ENCODE data around the gene FOXO6. TPM values are rescaled to one million over a fixed set of nuclear protein-coding genes. Genes with fewer than 3 reads are reported as not detected.

FOXO6 gene
- total RNA-seq, 4 donors from 2014 or later, result 0.44 to 4.4 (median 1.7) TPM

- Histone ChIP-seq H3K4me1 (no peaks in the 10 kb centered on the region), H3K27ac (no peak overlapping the region), H3K36me3 (no peaks in the 10 kb centered on the region), H3K9me3 (peaks cover 0 to 19% (median 3%) of the 10 kb centered on the region in 4 donors), H3K27me3 (peaks cover 0 to 3% of the 10 kb centered on the region in 2 donors), H3K4me3 (no peak overlapping the region)
- no peak for TF ChIP-seq CTCF (IDR thresholded peaks at IDR 0.05)
- TF ChIP-seq POLR2A (IDR thresholded peaks at IDR 0.05), result no peak
- no peak for TF ChIP-seq EP300 (IDR thresholded peaks at IDR 0.05)
- DNase-seq (ENCODE audit: low spot score in 2 of 2), result no peak
- WGBS, 2 donors, result 74 to 77% methylated on average over 5 of the region's 5 CpGs
Observed at GRCh38 chr1:41342774-41343355, 18.4 kb upstream of the FOXO6 start.

DNA sequence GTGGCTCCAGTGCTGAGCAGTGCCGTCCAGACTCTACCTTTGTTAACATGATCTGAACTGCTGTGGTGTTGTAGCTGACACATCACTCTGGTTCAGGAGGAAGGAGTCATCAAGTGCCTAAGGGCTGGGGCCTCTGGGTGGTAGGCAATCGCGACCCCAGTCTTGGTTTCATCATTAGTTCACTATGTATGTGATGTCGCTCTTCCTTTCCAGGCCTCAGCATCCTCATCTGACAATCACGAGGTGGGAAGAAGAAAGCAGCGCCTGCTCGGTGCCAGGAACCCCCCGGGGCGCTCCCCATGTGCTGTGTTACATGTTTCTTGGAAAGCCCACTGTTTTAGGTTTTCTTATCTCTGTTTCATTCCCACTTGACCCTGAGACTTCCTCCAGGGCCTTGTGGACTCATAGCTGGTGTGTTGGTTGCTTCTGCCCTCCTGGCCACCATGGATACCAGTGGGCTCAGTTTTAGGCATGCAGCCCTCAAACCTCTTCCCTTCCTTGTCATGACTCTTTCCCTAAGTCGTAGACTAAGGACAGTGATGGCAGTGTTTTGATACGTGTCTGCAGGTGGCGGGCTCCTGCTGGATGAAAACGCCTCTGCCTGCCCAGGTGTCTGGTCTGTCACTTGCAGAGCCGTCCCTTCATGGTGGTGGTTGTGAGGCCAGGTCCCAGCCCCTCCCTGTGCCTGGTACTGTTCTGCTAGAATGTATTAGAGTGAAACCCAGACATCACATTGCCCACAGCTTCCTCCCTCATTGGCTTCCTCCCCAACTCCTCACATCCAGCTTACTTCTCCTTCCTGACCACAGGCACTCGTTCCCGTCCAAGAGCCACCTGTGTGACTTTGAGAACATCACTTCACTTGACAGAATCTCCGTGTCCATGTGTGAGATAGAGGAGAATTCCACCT, 17.2 kb upstream of the FOXO6 start:
- TF ChIP-seq EP300 (IDR thresholded peaks at IDR 0.05) (no peak), CTCF (IDR thresholded peaks at IDR 0.05) (no peak), POLR2A (IDR thresholded peaks at IDR 0.05) (no peak)
- WGBS, 2 donors, result 81 to 87% methylated on average over 17 of the region's 17 CpGs
- DNase-seq (ENCODE audit: low spot score in 2 of 2), result no peak
- Histone ChIP-seq H3K36me3 (no peaks in the 10 kb centered on the region), H3K4me3 (no peak overlapping the region), H3K4me1 (no peaks in the 10 kb centered on the region), H3K9me3 (peaks cover 0 to 10% (median 3%) of the 10 kb centered on the region in 4 donors), H3K27ac (no peak overlapping the region), H3K27me3 (peaks cover 0 to 3% of the 10 kb centered on the region in 2 donors)

GRCh38 chr1:41344708-41345159, 16.5 kb upstream of the FOXO6 start:
- no peak overlapping the region for H3K4me3 ChIP-seq
- DNase-seq (ENCODE audit: low spot score in 2 of 2), result no peak
- TF ChIP-seq CTCF (IDR thresholded peaks at IDR 0.05), result no peak
- no peak for TF ChIP-seq POLR2A (IDR thresholded peaks at IDR 0.05)
- no peak for TF ChIP-seq EP300 (IDR thresholded peaks at IDR 0.05)

DNA sequence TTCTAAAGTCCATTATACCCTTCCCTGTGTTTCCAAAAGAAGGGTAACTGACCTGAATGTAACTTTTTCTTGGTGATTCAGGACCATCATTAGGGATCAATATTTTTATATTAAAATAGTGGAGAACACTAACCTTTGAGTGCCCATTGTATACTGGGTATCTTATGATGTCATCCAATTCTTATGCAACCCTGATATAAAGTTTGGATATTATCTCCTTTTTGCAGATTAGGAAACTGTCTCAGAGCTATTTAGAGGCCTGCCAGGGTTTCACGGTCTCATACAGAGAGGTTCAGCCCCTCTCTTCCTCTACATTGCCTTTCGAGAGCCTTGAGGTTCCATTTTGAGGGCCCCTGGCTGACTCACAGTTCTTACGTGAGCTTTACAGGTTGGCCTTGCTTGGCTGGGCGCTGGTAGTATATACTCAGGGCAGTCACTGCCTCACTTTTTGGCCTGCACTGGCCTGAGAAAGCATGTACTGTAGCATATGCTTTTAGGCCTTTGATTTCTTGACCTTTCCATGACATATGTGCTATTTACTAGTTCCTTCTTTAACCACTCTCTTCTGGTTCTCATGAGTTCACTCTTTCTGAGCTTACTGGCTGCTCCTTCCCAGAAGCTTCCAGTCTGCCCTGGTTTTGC, 15.7 kb upstream of the FOXO6 start:
- no peaks in the 10 kb centered on the region for H3K4me1 ChIP-seq
- no peaks in the 10 kb centered on the region for H3K36me3 ChIP-seq
- H3K4me3 ChIP-seq, result no peak overlapping the region
- TF ChIP-seq CTCF (IDR thresholded peaks at IDR 0.05), result no peak
- no peak for TF ChIP-seq EP300 (IDR thresholded peaks at IDR 0.05)
- H3K27ac ChIP-seq, result no peak overlapping the region
- WGBS, 2 donors, result 91 to 98% methylated on average over 3 to 4 of the region's 4 CpGs
- H3K27me3 ChIP-seq, result peaks cover 0 to 3% of the 10 kb centered on the region in 2 donors
- H3K9me3 ChIP-seq, result no peaks in the 10 kb centered on the region
- no peak for DNase-seq (ENCODE audit: low spot score in 2 of 2)

More at GRCh38 chr1:41344708-41345159, 16.5 kb upstream of the FOXO6 start:
- 85 to 86% methylated on average over 5 of the region's 5 CpGs for WGBS, 2 donors
- peaks cover 0 to 3% (median under 1%) of the 10 kb centered on the region in 4 donors for H3K9me3 ChIP-seq
- peaks cover 0 to 3% of the 10 kb centered on the region in 2 donors for H3K27me3 ChIP-seq
- no peak overlapping the region for H3K27ac ChIP-seq
- no peaks in the 10 kb centered on the region for H3K36me3 ChIP-seq
- no peaks in the 10 kb centered on the region for H3K4me1 ChIP-seq

Measured in tibial nerve (tissue), 4 donors.